DMS53 treated with DMSO at 0.1 percent for 48 hours (cell line): Measurements from ENCODE around the gene CBLIF.
"Not testable (repeated sequence)": the region's sequence is repeated elsewhere in the genome, so short reads cannot be mapped to it uniquely, and the experiment has no call there.

Experiments used
- DNase-seq: peaks from one replicate; lab custom pipeline; 2025; ENCODE audit not compliant: unreplicated experiment; lab: John Stamatoyannopoulos, UW

CBLIF gene

DNA sequence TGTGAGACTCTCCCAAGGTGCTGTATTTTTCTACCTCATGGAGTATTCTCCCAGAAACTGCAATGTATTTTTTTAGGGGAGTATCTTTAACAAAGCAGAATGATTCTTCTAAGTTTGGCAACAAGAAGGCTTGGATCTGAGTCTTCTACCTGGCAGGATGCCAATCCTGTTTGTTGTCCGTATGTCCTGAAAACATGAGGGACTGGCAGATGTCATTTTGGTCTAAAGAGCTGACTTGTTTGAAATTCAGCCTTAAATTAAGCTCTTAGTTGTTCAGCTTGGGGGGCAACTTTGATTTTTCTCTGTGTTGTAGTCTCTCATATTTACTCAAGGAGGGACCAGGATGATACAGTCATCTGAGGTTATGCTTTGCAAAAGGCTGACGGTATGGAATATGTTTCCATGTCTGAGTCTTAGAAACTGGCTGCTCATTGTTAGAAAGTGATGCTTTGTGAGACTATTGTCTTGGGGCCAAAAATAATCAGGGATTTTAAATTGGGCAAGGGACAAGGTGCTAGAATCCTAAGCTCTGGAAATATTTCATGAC, 44.1 kb downstream of the CBLIF start:
- DNase-seq: no peak

- DNase-seq: no peak
These were observed 44.8 kb downstream of the CBLIF start for GRCh38 chr11:59800390-59801025.

DNA sequence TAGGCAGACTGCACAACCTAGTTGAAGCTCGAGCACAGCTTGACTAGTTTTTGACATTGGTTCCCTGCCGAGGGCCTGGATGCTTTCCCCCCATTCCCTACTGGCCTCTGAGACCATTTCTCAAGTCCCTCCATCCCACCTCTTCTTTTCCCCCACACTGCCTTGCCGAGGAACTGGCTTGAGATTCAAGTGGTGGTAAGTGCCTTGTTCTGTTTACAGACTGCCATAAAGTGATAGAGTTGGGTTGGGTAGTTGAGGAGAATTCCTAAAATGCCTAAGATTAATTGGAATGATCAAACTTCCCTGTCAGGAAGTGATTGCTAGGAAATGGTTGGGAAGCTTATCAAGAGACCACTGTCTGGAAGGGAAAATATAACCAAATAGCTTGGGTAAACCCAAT, 50.9 kb downstream of the CBLIF start:
- DNase-seq: no peak

DNA sequence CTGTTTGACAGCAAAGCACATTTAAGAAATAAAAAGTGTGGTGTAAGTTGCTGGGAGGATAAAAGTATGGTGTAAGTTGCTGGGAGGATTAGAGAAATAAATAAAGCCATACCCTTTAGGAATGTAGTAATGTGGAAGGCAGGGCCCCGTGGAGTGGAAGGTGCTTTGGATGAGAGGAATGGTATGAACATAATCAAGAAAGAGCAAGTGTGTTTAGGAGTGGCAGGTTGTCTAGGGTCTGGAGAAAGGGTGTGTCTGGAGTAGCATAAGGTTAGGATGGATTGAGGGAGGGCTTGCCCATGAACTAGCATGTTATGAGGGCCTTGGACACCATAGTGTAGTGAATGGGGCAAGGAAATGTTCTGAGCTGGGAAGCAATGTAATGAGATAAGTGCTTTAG, 52.8 kb downstream of the CBLIF start:
- no peak for DNase-seq

- DNase-seq: no peak
These were observed 53.7 kb downstream of the CBLIF start for GRCh38 chr11:59791639-59792038.

DNA sequence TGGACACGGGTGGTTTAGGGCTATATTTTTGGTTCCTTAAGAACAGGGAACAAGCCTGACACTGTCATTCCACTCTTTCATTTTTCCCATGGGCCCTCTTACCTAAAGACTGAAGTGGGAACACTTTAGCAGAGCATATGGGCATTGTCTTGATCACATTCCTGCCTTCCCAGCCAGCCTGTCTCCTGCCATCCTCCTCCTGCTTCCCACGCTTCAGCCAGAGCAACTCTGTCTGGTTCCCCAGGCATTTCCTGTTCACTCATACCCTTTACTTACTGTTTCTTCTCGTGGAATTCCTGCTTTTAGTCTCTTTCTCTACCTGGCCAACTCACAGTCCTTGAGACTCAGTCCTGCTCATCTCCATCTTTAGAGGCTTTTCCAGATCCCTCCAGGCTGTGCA, 57.5 kb downstream of the CBLIF start:
- no peak for DNase-seq

- no peak for DNase-seq
These were observed 58.1 kb downstream of the CBLIF start for GRCh38 chr11:59787255-59787588.

DNA sequence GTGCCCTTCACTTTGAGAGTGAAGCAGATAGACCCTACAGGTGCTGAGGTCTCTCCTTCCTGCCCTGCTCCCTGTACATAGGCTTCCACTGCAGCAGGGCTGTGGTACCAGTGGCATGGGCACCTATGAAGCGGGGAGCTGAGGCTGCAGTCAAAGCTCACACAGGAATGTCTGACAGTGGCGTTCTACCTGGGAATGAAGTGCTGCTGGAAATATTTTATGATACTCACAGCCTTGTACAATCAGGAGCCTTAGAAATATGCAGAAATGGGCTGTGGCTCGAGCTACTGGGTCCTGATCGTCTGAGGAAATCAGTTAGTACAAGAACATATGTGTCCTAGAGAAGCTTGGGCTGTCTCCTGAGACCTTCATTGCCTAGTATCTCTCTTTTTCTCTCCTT, 59.5 kb downstream of the CBLIF start:
- DNase-seq: no peak

GRCh38 chr11:59784441-59784840, 60.9 kb downstream of the CBLIF start:
- DNase-seq: not testable (repeated sequence)

GRCh38 chr11:59783632-59784090, 61.6 kb downstream of the CBLIF start:
- DNase-seq: no peak

GRCh38 chr11:59782080-59782479, 63.2 kb downstream of the CBLIF start:
- DNase-seq: no peak

- DNase-seq: no peak
These were observed 65.8 kb downstream of the CBLIF start for GRCh38 chr11:59779487-59779886.
